Left lung (tissue), 10 donors: ENCODE data around the gene SAMHD1. TPM values are rescaled to one million over a fixed set of nuclear protein-coding genes. Genes with fewer than 3 reads are reported as not detected.

ENCODE experiments used
- ATAC-seq: fragments of 200-7000 bp; cut with Tn5 transposase; one replicate; pipeline ENCODE4 v1.9.1; 2020; ENCODE audit warnings: moderate library complexity
- DNase-seq, 4 donors: peaks; one replicate each; pipeline ENCODE4 v3.0.0-alpha.2; 2013 to 2020
- H3K27ac ChIP-seq, 2 donors: fragments of 200-600 bp; sonication (generic) in 1 of 2; one replicate each; pipeline versions ENCODE4 v1.5.0 to v1.8.0; 2020 to 2021
- H3K27me3 ChIP-seq, 2 donors: fragments of 200-600 bp; sonication (generic) in 1 of 2; one replicate each; pipeline versions ENCODE4 v1.5.0 to v1.8.0; 2020 to 2021
- H3K36me3 ChIP-seq, 2 donors: fragments of 200-600 bp; sonication (generic) in 1 of 2; one replicate each; pipeline versions ENCODE4 v1.5.0 to v1.8.0; 2020 to 2021
- H3K4me1 ChIP-seq, 2 donors: fragments of 200-600 bp; one replicate each; pipeline ENCODE4 v1.8.0; 2021
- H3K4me3 ChIP-seq, 2 donors: fragments of 200-600 bp; sonication (generic) in 1 of 2; one replicate each; pipeline versions ENCODE4 v1.5.0 to v1.8.0; 2020 to 2021; ENCODE audit warnings: mild to moderate bottlenecking in 1 of 2
- H3K9me3 ChIP-seq, 2 donors: fragments of 200-600 bp; sonication (generic) in 1 of 2; one replicate each; pipeline versions ENCODE4 v1.5.0 to v1.8.0; 2020 to 2021
- intact Hi-C, 2 donors: fragments of 100-400 bp; cut with DNase I; formaldehyde crosslinking; loops; one replicate each; pipeline versions ENCODE4 v1.11.2 to v1.14.2; 2022
- polyA plus RNA-seq, 6 donors: library from polyadenylated mRNA; unstranded; fragments of 120-200 nt; gene quantifications; one replicate each; pipeline ENCODE4 v1.2.1, GENCODE V29; 2013; ENCODE audit not compliant: insufficient read length in 6 of 6
- total RNA-seq, 2 donors: library from RNA; stranded (reverse); fragmentation: NEBNext Ultra II Directional; extraction: Animal tissue kit (Norgen Biotek cat#: 25700); gene quantifications; one replicate each; pipeline ENCODE4 v1.2.1, GENCODE V29; 2021
- TF ChIP-seq, protein P1 (sequence below), 2 donors: fragments of 200-600 bp; sonication (generic) in 1 of 2; IDR thresholded peaks; one replicate each; pipeline versions ENCODE4 v1.5.0 to v1.8.0; 2021; ENCODE audit warnings: antibody characterized with exemption in 2 of 2
- donor health status: DM: no; HTN: yes; CAD: no.
- donor health status: DM: no; HTN: no; CAD: no.

Gene SAMHD1
- total and polyA plus RNA-seq, 8 donors: 31.8 to 197 (median 38.7) TPM

DNA sequence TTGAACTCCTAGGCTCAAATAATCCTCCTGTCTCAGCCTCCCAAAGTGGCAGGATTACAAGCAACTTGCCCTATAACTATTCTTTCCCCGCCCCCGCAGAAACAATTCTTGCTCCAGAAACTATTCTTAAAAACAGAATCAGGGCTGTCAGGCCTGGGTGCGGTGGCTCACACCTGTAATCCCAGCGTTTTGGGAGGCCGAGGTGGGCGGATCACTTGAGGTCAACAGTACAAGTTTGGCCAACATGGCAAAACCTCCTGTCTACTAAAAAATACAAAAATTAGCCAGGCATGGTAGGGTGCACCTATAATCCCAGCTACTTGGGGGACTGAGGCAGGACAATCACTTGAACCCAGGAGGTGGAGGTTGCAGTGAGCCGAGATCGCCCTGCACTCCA is 31.2 kb downstream of the SAMHD1 start:
- TF ChIP-seq, protein P1, sequence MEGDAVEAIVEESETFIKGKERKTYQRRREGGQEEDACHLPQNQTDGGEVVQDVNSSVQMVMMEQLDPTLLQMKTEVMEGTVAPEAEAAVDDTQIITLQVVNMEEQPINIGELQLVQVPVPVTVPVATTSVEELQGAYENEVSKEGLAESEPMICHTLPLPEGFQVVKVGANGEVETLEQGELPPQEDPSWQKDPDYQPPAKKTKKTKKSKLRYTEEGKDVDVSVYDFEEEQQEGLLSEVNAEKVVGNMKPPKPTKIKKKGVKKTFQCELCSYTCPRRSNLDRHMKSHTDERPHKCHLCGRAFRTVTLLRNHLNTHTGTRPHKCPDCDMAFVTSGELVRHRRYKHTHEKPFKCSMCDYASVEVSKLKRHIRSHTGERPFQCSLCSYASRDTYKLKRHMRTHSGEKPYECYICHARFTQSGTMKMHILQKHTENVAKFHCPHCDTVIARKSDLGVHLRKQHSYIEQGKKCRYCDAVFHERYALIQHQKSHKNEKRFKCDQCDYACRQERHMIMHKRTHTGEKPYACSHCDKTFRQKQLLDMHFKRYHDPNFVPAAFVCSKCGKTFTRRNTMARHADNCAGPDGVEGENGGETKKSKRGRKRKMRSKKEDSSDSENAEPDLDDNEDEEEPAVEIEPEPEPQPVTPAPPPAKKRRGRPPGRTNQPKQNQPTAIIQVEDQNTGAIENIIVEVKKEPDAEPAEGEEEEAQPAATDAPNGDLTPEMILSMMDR (IDR thresholded peaks at IDR 0.05): no peak
- intact Hi-C loops: no loop called here
- ATAC-seq: no peak
- Histone ChIP-seq H3K9me3 (no peaks in the 10 kb centered on the region), H3K27ac (no peak overlapping the region), H3K36me3 (peaks cover 5 to 95% of the 10 kb centered on the region in 2 donors), H3K27me3 (no peaks in the 10 kb centered on the region), H3K4me1 (peaks cover 0 to 9% of the 10 kb centered on the region in 2 donors), H3K4me3 (no peak overlapping the region)
- no peak for DNase-seq

DNA sequence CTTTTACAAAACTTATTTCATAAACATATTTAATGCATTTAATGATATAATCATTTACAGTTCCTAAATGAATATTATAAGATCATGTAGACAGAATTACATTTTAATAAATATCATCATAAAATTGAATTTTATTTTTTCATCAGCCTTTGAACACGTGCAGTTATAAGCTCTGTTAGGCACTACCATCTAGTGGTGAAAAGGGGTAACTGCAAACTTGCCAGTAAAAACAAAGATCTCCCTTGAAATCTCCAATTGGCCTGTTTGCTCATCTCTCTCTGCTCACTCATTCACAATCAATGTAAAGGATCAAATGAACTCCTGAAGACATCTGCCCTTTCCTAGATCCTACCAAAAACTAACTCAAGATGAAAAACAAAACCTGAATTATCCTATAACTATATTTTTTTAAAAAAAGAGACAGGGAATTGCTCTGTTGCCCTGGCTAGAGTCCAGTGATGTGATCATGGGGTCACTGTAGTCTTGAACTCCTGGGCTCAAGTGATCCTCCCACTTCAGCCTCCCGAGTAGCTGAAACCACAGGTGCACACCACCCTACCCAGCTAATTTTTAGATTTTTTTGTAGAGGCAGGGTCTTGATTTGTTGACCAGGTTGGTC is 31.7 kb downstream of the SAMHD1 start:
- ATAC-seq (peak; percentile 82), DNase-seq (peak in 2 of 4 donors; percentile 20 to 52)
- H3K27me3 ChIP-seq: no peaks in the 10 kb centered on the region
- intact Hi-C loops: no loop called here
- H3K36me3 ChIP-seq: peaks cover 5 to 95% of the 10 kb centered on the region in 2 donors
- no peak overlapping the region for H3K4me3 ChIP-seq
- peaks cover 0 to 4% of the 10 kb centered on the region in 2 donors for H3K4me1 ChIP-seq
- H3K27ac ChIP-seq: no peak overlapping the region
- H3K9me3 ChIP-seq: no peaks in the 10 kb centered on the region
- TF ChIP-seq, protein P1 (IDR thresholded peaks at IDR 0.05): peak; percentile 83 to 93

DNA sequence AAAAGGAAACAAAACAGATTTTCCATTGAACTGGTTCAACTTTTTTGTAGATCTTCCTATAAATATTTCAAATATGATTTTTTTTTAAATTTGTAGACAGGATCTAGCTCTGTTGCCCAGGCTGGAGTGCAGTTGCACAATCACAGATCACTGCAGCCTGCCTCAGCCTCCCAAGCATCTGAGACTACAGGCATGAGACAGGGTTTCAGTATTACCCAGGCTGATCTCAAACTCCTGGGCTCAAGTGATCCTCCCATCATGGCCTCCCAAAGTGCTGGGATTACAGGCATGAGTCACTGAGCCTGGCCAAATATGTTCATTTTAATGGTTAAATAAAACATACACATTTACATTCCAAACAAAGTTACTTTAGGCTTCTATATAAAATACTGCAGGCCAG is 33.6 kb downstream of the SAMHD1 start:
- ATAC-seq (no peak), DNase-seq (no peak)
- Histone ChIP-seq H3K27ac (no peak overlapping the region), H3K36me3 (peaks cover 5 to 95% of the 10 kb centered on the region in 2 donors), H3K9me3 (no peaks in the 10 kb centered on the region), H3K4me1 (no peaks in the 10 kb centered on the region), H3K27me3 (no peaks in the 10 kb centered on the region), H3K4me3 (no peak overlapping the region)
- TF ChIP-seq, protein P1 (IDR thresholded peaks at IDR 0.05): no peak
- intact Hi-C loops: no loop called here

DNA sequence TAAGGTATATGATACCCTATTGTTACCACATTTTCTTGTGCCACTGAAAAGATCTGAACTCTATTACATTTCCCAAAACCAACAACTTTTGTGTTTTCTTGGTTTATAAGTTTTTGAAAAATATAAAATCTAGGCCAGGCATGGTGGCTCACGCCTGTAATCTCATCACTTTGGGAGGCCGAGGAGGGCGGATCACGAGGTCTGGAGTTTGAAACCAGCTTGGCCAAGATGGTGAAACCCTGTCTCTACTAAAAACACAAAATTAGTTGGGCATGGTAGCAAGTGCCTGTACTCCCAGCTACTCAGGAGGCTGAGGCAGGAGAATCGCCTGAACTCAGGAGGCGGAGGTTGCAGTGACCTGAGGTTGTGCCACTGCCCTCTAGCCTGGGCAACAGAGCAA is 34.3 kb downstream of the SAMHD1 start:
- ATAC-seq (no peak), DNase-seq (no peak)
- Histone ChIP-seq H3K4me3 (no peak overlapping the region), H3K4me1 (no peaks in the 10 kb centered on the region), H3K9me3 (no peaks in the 10 kb centered on the region), H3K27ac (no peak overlapping the region), H3K27me3 (no peaks in the 10 kb centered on the region), H3K36me3 (peaks cover 5 to 94% of the 10 kb centered on the region in 2 donors)
- TF ChIP-seq, protein P1 (IDR thresholded peaks at IDR 0.05): no peak
- intact Hi-C loops: no loop called here

DNA sequence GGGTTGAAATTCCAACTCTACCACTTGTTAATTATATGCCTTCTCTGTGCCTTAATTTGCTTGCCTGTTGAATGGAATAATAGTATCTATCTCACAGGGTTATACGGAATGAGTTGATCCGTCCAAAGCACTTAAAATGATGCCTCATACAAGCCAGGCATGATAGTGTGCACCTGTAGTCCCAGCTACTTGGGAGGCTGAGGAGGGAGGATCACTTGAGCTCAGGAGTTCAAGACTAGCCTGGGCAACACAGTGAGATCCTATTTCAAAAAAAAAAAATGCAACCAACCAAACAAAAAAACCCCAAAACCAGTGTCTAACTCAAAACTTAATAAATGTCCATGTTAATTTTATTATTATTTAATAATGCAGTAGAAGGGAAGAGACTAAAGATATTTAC is 35.3 kb downstream of the SAMHD1 start:
- ATAC-seq (no peak), DNase-seq (no peak)
- Histone ChIP-seq H3K4me1 (no peaks in the 10 kb centered on the region), H3K27ac (no peak overlapping the region), H3K4me3 (no peak overlapping the region), H3K27me3 (no peaks in the 10 kb centered on the region), H3K36me3 (peaks cover 5 to 94% of the 10 kb centered on the region in 2 donors), H3K9me3 (no peaks in the 10 kb centered on the region)
- TF ChIP-seq, protein P1 (IDR thresholded peaks at IDR 0.05): no peak
- intact Hi-C loops: no loop called here
